Fibroblast of lung (primary cell): ENCODE data around the gene ALPK1. TPM values are rescaled to one million over a fixed set of nuclear protein-coding genes. Genes with fewer than 3 reads are reported as not detected.

ENCODE experiments used
- DNase-seq, 2 donors: peaks; one replicate each; pipeline versions ENCODE4 v3.0.0 to v3.0.0-alpha.2; 2010; ENCODE audit warnings: low read depth in 2 of 2
- H2AFZ ChIP-seq: 2 replicates; pipeline ENCODE4 v1.5.1; 2012; ENCODE audit warnings: low read length, control low read depth, inconsistent platforms
- H3K27ac ChIP-seq: 2 replicates; pipeline ENCODE4 v1.5.1; 2011; ENCODE audit warnings: low read length, control low read depth; ENCODE audit not compliant: insufficient read depth
- H3K27me3 ChIP-seq: 2 replicates; pipeline ENCODE4 v1.5.1; 2011; ENCODE audit warnings: mild to moderate bottlenecking, low read length; ENCODE audit not compliant: control insufficient read depth, insufficient read depth
- H3K36me3 ChIP-seq: 2 replicates; pipeline ENCODE4 v1.5.1; 2011; ENCODE audit warnings: low read length; ENCODE audit not compliant: control insufficient read depth, insufficient read depth
- H3K4me1 ChIP-seq: 2 replicates; pipeline ENCODE4 v1.5.1; 2011; ENCODE audit warnings: low read length; ENCODE audit not compliant: control insufficient read depth, insufficient read depth; ENCODE audit errors: extremely low read depth
- H3K4me2 ChIP-seq: 2 replicates; pipeline ENCODE4 v1.5.1; 2011; ENCODE audit warnings: low read length, control low read depth; ENCODE audit not compliant: insufficient read depth; ENCODE audit errors: extremely low read depth
- H3K4me3 ChIP-seq, 4 experiments: fragments of 200-600 bp in 1 of 4; sonication (generic) in 1 of 4; replicated peaks in 1 of 4; 2 replicates each; pipeline ENCODE4 v1.5.1; 2011 to 2016; ENCODE audit warnings: low read length in 4 of 4, low read depth in 3 of 4, mild to moderate bottlenecking in 3 of 4, control low read depth in 2 of 4, inconsistent platforms in 1 of 4, mixed read lengths in 1 of 4; ENCODE audit not compliant: insufficient read depth in 1 of 4; ENCODE audit errors: control extremely low read depth in 1 of 4
- H3K79me2 ChIP-seq: 2 replicates; pipeline ENCODE4 v1.5.1; 2012; ENCODE audit warnings: mild to moderate bottlenecking, low read length, inconsistent platforms; ENCODE audit not compliant: control insufficient read depth, insufficient read depth
- H3K9ac ChIP-seq: 2 replicates; pipeline ENCODE4 v1.5.1; 2011; ENCODE audit warnings: mild to moderate bottlenecking, low read length, control low read depth; ENCODE audit not compliant: insufficient read depth
- H3K9me3 ChIP-seq: 2 replicates; pipeline ENCODE4 v1.5.1; 2012; ENCODE audit warnings: low read depth, low read length; ENCODE audit not compliant: control insufficient read depth, insufficient read depth
- H4K20me1 ChIP-seq: 2 replicates; pipeline ENCODE4 v1.5.1; 2011; ENCODE audit warnings: low read length; ENCODE audit not compliant: control insufficient read depth, insufficient read depth; ENCODE audit errors: extremely low read depth
- CTCF ChIP-seq, 2 donors: IDR thresholded peaks in 1 of 2; conservative IDR thresholded peaks in 1 of 2; 1 replicate in 1 of 2; 2 replicates in 1 of 2; pipeline ENCODE4 v1.5.1; 2011 to 2012; ENCODE audit warnings: low read length in 2 of 2, control low read depth in 1 of 2, inconsistent platforms in 1 of 2, low read depth in 1 of 2, mild to moderate bottlenecking in 1 of 2
- EZH2 ChIP-seq: IDR thresholded peaks from 2 replicates; pipeline ENCODE4 v1.5.1; 2012; ENCODE audit warnings: low read length, control low read depth, mild to moderate bottlenecking; ENCODE audit errors: missing control alignments
- polyA plus RNA-seq, 2 donors: library from polyadenylated mRNA; depleted of rRNA in 1 of 2; stranded (reverse) in 1 of 2; unstranded in 1 of 2; fragments of >200 nt; gene quantifications; 2 replicates each; pipeline ENCODE4 v1.2.1, GENCODE V29; 2011 to 2012; ENCODE audit warnings: missing spikeins in 1 of 2
- total RNA-seq: library from RNA; depleted of rRNA; stranded (reverse); fragments of >200 nt; gene quantifications from 2 replicates; pipeline ENCODE4 v1.2.1, GENCODE V29; 2014

ALPK1 gene
- total and polyA plus RNA-seq, 2 donors (not counting 1 experiment from before 2014, with no cell fraction given) = 9.3 to 50.2 TPM

GRCh38 chr4:112341033-112341432, 43.9 kb downstream of the ALPK1 start:
- H3K27me3 ChIP-seq = no peaks in the 10 kb centered on the region
- no peaks in the 10 kb centered on the region for H3K9me3 ChIP-seq
- no peaks in the 10 kb centered on the region for H3K4me1 ChIP-seq
- no peaks in the 10 kb centered on the region for H4K20me1 ChIP-seq
- no peak for TF ChIP-seq EZH2
- TF ChIP-seq CTCF (conservative IDR thresholded peaks at IDR 0.05 in 1 of 2, IDR thresholded peaks at IDR 0.05 in 1 of 2; ENCODE audit: low read depth in 1 of 2, low read length in 2 of 2) = no peak
- no peak overlapping the region for H3K4me2 ChIP-seq
- H3K4me3 ChIP-seq = no peak overlapping the region
- DNase-seq = no peak
- H3K36me3 ChIP-seq = no peaks in the 10 kb centered on the region
- H2AFZ ChIP-seq = no peak overlapping the region
- H3K27ac ChIP-seq = no peak overlapping the region
- H3K9ac ChIP-seq = no peak overlapping the region
- H3K79me2 ChIP-seq = no peaks in the 10 kb centered on the region

GRCh38 chr4:112343330-112344080, 46.3 kb downstream of the ALPK1 start:
- no peak overlapping the region for H3K4me3 ChIP-seq
- DNase-seq = no peak

More at GRCh38 chr4:112343330-112344080, 46.3 kb downstream of the ALPK1 start:
- TF ChIP-seq EZH2 (no peak), CTCF (conservative IDR thresholded peaks at IDR 0.05 in 1 of 2, IDR thresholded peaks at IDR 0.05 in 1 of 2; ENCODE audit: low read depth in 1 of 2, low read length in 2 of 2) (no peak)
- H3K36me3 ChIP-seq = no peaks in the 10 kb centered on the region
- no peaks in the 10 kb centered on the region for H3K4me1 ChIP-seq
- no peaks in the 10 kb centered on the region for H4K20me1 ChIP-seq
- H3K9me3 ChIP-seq = no peaks in the 10 kb centered on the region
- no peaks in the 10 kb centered on the region for H3K79me2 ChIP-seq
- H3K4me2 ChIP-seq = no peak overlapping the region
- no peak overlapping the region for H3K27ac ChIP-seq
- no peak overlapping the region for H2AFZ ChIP-seq
- H3K27me3 ChIP-seq = no peaks in the 10 kb centered on the region
- H3K9ac ChIP-seq = no peak overlapping the region
